GM19395 (cell line): ENCODE data around the gene ZFPM1.
A peak's percentile ranks its signal among the peaks of the same experiment; 100 is the strongest.
"Not testable (repeated sequence)": the region's sequence is repeated elsewhere in the genome, so short reads cannot be mapped to it uniquely, and the experiment has no call there.

Experiments used
- ATAC-seq: cut with Tn5 transposase; IDR thresholded peaks from one replicate; pipeline ENCODE4 v1.9.1; 2021; ENCODE audit warnings: mild to moderate bottlenecking, moderate library complexity; ENCODE audit not compliant: unreplicated experiment

The ZFPM1 gene

GRCh38 chr16:88478889-88479792, 26.1 kb downstream of the ZFPM1 start:
- no peak for ATAC-seq

GRCh38 chr16:88479793-88480760, 27.0 kb downstream of the ZFPM1 start:
- ATAC-seq, result peak; percentile 69

- no peak for ATAC-seq
Measured at GRCh38 chr16:88480829-88481228, 27.7 kb downstream of the ZFPM1 start.

GRCh38 chr16:88481851-88482250, 28.8 kb downstream of the ZFPM1 start:
- no peak for ATAC-seq

GRCh38 chr16:88482630-88483391, 29.7 kb downstream of the ZFPM1 start:
- no peak for ATAC-seq

- ATAC-seq, result no peak
Measured at GRCh38 chr16:88483392-88483641, 30.2 kb downstream of the ZFPM1 start.

GRCh38 chr16:88484505-88485365, 31.7 kb downstream of the ZFPM1 start:
- no peak for ATAC-seq

- not testable (repeated sequence) for ATAC-seq
Measured at GRCh38 chr16:88485366-88485741, 32.3 kb downstream of the ZFPM1 start.

- no peak for ATAC-seq
Measured at GRCh38 chr16:88486398-88487123, 33.5 kb downstream of the ZFPM1 start.

GRCh38 chr16:88487124-88487432, 34.0 kb downstream of the ZFPM1 start:
- ATAC-seq, result no peak

GRCh38 chr16:88487920-88488851, 35.1 kb downstream of the ZFPM1 start:
- no peak for ATAC-seq

GRCh38 chr16:88489163-88489741, 36.2 kb downstream of the ZFPM1 start:
- ATAC-seq, result no peak

GRCh38 chr16:88491001-88491559, 38.0 kb downstream of the ZFPM1 start:
- ATAC-seq, result no peak

- ATAC-seq, result no peak
Measured at GRCh38 chr16:88491560-88492310, 38.7 kb downstream of the ZFPM1 start.

GRCh38 chr16:88493879-88494278, 40.8 kb downstream of the ZFPM1 start:
- no peak for ATAC-seq

- no peak for ATAC-seq
Measured at GRCh38 chr16:88494335-88495154, 41.5 kb downstream of the ZFPM1 start.
